Stimulated activated CD4-positive, alpha-beta T cell treated with anti-CD3 and anti-CD28 coated beads, TNF-alpha, amount 100 ng/mL, for 1 hour (primary cell): Measurements from ENCODE around the gene PTGR3.

Source experiments
- DNase-seq, 3 donors: peaks; one replicate each; pipeline ENCODE4 v3.0.0-alpha.2; 2020; ENCODE audit warnings: low read depth in 3 of 3, low spot score in 1 of 3

Gene PTGR3

DNA sequence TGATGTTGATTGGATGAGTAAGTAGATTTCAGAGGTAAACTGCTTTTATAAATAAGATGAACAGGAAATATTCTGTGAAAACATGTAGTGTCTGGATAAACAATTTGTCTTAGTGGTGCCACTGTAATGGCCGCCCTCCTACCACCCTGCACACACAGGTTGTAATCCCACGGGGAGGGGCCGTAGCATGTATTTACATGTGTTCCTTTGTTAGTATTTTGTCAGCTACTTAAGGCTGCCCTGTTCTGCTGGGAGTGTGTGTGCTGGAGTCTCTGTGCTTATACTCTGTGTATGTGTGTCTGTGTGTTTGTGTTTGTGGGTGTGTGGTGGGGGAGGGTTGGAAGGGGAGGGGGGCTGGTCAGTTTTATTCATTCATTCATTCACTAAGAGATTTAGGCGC, 6.7 kb upstream of the PTGR3 start:
- DNase-seq: no peak

GRCh38 chr18:75214766-75215510, 6.0 kb upstream of the PTGR3 start:
- DNase-seq: no peak

DNA sequence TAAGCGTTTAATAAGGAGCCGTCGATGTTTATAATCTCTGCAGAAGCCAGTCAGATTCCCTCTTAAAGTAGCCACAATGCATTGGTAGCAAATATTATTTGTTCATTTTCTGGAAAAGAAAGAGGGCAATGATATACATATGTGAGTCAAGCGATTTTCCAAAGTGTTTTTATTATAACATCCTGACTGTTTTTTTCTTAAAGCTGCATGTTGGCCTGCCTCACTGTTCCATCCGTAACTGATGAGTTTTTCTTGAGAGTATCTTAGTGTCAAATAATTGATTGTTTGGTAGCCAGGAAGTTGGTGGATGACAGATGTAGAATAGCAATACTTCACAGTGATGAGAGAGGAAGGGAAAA, 5.4 kb upstream of the PTGR3 start:
- no peak for DNase-seq

DNA sequence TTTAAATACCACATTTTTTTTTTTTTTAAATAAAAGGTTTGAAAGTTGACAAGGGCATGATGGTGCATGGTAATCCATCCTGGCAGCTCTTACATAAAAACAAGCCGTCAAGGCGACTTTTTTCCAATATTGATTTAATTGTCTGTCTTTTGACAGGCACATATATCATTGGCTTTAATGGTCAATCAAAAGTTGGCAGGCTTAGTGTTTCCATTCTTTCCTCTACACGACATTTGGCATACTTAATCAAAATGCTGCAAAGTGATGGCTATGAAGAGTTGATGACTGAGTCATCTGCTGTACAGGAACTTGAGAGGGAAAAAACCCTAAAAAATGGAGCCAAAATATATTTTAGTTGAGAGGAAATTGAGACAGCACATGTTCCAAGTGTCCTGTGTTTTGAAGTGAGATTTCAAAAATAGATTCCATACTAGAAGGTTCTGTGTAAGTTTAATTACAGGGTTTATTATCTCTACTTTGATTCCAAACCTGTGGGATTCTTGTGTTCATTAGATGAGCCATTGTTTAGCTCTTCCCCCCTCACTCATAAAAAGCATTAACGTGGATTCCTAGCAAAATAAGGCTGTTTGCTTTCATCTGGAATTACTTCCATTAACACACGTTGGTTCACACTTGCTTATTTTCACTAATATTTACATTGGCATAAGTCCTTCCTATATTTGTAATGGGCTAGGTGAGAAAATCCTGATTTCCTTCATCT, 4.8 kb upstream of the PTGR3 start:
- no peak for DNase-seq

GRCh38 chr18:75212751-75213090, 3.8 kb upstream of the PTGR3 start:
- DNase-seq: no peak

GRCh38 chr18:75211953-75212750, 3.2 kb upstream of the PTGR3 start:
- DNase-seq: no peak

DNA sequence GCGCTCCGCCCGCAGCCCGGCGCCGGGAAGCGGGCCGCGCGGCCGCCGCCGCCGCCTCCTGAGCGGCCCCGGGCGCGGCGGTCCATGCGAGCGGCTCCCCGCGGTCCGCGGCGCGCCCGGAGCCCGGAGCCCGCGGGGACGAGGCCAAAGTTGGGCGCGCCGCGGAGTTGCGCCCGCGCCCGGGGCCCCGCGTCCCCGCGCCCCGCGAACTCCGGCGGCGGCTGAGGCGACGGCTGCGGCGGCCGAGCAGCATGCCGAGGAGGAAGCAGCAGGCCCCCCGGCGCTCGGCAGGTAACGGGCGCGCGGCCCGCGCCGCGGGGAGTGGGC, 2.6 kb upstream of the PTGR3 start:
- no peak for DNase-seq

DNA sequence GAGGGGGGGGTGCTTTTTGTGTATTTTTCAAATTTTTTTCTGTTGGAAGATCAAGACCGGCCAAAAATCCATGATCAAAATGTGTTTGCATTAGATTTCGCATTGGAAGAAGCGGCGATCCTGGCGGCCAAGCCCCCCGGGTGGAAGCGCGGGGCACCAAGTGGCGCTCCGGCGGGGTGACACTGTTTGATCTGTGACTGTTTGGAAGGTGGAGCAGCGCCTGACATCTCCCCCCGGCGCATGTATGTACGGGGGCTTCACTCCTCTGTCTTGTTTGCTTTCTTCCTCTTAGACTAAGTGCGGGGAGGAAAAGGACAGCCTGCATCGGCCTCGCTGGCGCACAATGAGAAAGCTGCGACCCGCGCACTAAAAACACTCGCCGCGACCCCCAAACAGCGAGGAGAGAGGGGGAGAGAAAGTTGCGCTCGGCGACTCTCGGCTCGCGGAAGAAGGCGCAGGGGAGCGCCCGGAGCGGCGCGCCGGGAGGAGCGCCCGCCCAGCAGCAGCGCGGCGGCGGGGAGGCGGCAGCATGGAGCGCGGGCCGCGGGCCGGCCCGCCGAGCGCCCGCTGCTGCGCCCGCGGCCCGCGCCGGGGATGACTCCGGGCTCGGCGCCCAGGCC, 2.2 kb upstream of the PTGR3 start:
- no peak for DNase-seq

GRCh38 chr18:75210274-75211001, 1.5 kb upstream of the PTGR3 start, which contains the start of gene TSHZ1:
TSS of gene TSHZ1 (plus strand) at chr18:75210797. CDS start at chr18:75211877, 1,080 bp downstream.
- no peak for DNase-seq

DNA sequence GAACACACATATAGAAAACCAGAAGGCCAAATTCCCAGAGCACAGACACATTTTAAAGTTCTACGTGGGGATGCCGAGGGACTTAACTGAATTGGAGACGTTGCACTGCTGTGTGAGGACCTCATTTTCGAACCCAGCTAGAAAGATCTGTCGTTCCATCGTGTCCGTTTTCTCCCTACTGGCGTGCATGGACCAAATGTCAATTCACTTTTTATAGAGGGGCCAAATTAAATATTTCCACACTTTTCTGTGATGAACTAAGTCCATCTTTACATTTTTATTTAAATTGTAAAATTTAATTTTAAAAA, 966 bp upstream of the PTGR3 start:
- no peak for DNase-seq

DNA sequence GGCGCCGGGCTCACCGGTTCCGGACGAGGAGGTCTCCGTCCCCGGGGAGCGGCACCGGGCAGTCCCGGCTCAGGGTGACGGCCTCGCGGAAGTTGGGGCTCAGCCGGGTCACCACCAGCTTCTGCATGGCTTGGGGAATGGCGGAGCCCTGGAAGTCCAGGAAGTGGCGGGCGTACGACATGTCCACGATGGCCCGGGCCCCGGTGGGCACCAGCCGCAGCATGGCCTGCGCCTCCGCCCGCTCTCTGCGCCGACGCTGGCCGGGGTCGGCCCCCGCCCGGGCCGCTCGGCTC, 157 bp downstream of the PTGR3 start:
- no peak for DNase-seq

DNA sequence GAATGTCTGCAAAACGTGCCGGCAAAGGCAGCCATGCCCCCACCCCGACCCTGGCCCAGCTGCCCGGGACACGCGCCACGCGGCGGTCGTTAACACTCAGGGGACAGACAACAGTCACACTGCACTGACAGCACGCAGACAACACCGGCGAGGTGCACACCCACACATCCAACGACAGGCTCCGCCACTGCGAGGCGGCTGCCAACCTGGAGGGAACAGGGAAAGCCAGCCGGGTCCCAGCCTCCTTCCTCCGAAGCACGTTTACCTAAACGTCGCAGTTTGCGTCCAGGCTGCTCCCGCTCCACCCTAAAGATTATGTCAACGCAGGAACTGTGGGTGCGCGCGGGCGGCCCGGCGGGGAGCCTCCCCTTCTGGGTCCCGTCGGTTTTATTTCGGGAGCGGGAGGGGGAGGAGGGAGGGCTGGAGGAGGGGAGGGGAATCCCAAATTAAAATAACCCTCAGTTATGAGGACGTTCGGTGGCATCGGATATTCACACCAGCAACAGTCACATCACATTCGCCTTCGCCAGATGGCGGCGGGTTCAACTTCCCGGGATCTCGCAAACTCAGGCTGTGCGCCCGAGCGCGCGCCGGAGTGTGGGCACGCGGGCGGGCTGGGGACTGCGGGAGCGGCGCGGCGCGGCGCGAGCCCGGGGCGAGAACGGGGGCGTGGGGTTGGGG, 644 bp downstream of the PTGR3 start:
- peak in 1 of 3 donors; percentile 26 for DNase-seq

DNA sequence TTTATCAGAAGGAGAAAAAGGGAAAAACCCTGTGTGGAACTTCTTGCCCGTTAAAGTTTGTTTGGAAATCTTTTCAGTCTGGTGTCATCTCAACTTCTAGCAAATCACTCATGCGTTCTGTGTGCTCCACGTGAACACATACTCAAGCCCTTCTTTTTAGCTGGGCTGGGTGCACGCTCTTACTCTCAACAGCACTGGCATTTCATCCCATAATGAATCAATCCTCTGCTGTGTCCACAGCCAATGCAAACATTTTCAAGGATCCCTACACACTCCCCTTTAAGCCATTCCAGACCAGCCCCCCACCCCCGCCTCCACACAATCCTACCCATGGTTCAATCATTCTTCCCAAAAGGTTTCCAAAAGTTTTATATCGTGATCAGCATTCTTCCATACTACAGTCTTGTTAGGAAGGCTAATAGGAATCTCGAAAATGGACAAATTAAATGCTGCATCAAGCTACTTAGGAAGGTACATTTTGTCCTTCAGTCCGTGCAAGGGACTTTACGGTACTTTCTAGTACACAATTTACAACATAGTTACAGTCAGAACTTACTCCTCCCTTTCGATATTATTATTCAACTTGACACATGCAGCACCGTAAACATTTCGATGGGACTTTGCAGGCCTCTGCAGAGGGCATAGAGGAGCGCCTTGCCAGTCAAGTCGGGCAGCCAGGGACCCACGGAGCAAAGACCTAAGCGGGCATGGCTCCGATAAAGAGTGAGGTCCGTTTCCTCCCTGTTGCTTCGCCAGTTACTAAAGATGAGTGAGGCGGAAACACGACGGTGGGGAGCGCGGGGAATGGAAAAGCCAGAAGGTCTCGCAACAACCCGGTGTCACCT, 1.4 kb downstream of the PTGR3 start:
- DNase-seq: no peak

DNA sequence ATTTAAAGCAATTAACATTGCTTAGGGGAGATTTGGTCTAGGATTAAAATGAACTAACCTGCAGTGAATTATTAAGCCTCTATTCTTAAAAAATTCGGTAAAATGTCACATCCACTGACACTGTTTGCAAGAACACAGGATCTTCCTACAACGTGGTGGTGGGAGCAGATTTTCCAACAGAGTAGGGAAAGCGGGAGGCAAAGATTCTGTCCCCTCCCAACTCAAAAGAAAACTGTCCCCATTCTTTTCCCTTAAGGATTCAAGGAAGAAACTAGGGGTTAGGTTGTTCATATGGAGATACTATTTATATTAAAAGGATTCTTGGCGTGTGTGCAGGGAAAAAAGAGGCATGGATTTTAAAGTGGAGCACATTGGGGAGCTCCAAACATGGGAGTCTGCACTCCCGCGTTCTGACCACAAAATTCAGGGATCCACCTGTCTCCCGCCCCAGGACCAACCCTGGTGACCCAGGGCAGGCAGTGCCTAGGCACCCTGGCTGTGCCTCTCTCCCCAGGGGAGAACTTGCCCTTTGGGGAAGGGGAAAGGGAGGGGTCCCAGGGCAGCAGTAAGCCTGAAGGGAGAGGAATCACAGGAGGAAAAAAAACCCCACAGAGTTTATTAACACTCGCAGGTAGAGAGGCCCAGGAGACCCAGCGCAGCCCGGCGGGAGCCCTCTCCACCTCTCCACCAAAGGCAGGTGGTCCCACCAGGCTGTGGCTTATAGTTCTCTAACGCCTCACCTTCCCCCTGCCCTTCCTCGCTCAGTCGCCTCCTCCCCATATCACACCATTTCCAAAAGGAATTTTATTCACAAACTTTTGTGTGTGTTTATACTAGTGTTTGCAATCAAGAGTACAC, 2.3 kb downstream of the PTGR3 start:
- no peak for DNase-seq

GRCh38 chr18:75205514-75206132, 3.3 kb downstream of the PTGR3 start:
- no peak for DNase-seq

DNA sequence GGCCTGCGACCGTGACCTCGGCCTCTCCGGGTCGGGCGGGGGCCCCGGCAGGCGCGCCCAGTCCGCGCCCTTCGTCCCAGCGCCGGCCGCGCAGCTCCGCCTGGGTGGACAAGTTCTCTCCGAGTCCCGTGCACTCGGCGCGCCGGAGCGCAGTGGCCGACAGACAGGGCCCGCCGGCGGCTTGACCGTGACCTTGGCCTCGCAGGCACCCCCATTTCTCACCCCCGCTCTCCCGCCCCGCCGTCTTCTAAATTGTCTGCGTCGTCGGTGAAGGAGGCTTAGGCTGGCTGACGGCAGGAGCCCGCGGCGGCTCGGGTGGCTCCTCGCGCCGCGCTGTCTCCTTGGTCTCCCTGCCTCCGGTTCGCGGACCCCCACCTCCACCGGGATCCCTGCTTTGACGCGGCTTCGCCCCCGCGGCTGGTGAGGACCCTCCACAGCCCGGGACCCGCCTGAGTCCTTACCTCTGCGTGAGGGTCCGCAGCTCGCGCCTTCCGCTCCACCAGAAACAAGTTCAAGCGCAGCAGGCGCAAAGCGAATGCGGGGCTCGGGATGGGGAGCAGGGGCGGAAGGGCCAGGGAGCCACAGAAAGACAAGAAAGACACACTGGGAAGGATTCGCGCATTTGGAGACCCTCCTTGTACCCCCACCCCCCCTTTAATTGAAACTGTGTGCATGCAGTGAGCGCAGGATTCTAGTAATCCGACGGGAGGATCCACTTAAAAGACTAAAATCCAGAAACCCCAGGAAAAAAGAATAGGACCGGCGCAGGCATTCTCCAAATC, 4.0 kb downstream of the PTGR3 start:
- DNase-seq: no peak

DNA sequence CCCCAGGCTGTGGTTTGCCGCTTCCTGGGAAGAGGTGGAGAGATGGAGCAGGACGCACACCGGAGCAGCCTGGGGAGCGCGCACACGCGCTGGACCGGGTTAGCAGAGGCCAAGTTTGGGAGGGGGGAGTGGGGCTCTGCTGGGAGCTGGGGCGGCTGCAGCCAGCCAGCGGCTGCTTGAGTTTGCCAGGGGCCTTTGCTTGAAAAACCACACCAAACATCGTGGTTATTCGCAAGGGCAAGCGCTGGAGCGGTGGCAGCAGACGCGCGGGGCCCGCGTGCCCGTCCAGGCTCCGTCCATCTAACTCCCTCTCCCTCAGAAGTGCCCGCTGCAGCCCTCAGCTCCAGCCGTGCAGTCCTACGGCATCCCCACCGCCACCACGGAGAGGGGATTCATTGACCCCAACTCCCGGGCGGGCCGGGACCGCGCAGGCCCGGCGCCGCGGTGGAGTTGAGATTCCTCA, 4.6 kb downstream of the PTGR3 start:
- DNase-seq: no peak
